PC-3 (cell line): ENCODE data around the gene ENTPD7. TPM values are rescaled to one million over a fixed set of nuclear protein-coding genes. Genes with fewer than 3 reads are reported as not detected.

Experiments
- ATAC-seq: fragments of 200-7000 bp; cut with Tn5 transposase; 2 replicates; pipeline ENCODE4 v1.9.1; 2020; ENCODE audit warnings: mild to moderate bottlenecking, moderate library complexity
- BruUV-seq: library from RNA; stranded (reverse); fragments of 400-500 nt; replicated peaks from 2 replicates; lab custom pipeline; 2021; lab: Mats Ljungman, UMichigan
- CTCF ChIA-PET: fragments of 300-600 bp; sonication (Branson Sonifier 250); formaldehyde crosslinking; loops from one replicate; lab custom pipeline; 2022; ENCODE audit warnings: antibody characterized with exemption; lab: Charles Lee
- POLR2A ChIA-PET: fragments of 300-600 bp; sonication (Branson Sonifier 250); formaldehyde crosslinking; loops from one replicate; lab custom pipeline; 2022; ENCODE audit warnings: antibody characterized with exemption; ENCODE audit not compliant: unreplicated experiment; lab: Charles Lee
- DNase-seq: peaks from one replicate; pipeline ENCODE4 v3.0.0-alpha.2; 2015
- H2AFZ ChIP-seq: fragments of 300-600 bp; sonication (generic); 2 replicates; pipeline ENCODE4 v1.6.0; 2016; ENCODE audit warnings: antibody characterized with exemption, low read length
- H3F3A ChIP-seq: fragments of 300-600 bp; sonication (generic); one replicate; pipeline ENCODE4 v1.6.0; 2017; ENCODE audit warnings: antibody characterized with exemption, low read length, control low read depth, mild to moderate bottlenecking; ENCODE audit not compliant: unreplicated experiment
- H3K27ac ChIP-seq: fragments of 300-600 bp; sonication (generic); 2 replicates; pipeline ENCODE4 v1.5.1; 2016; ENCODE audit warnings: mild to moderate bottlenecking, low read length
- H3K27me3 ChIP-seq: fragments of 300-600 bp; sonication (generic); 2 replicates; pipeline ENCODE4 v1.6.1; 2016; ENCODE audit warnings: low read length, mixed read lengths
- H3K36me3 ChIP-seq: fragments of 300-600 bp; sonication (generic); 2 replicates; pipeline ENCODE4 v1.6.1; 2016; ENCODE audit warnings: low read depth, mixed run types, low read length, mixed read lengths
- H3K4me1 ChIP-seq: fragments of 300-600 bp; sonication (generic); 2 replicates; pipeline ENCODE4 v1.5.1; 2016; ENCODE audit warnings: low read length; ENCODE audit not compliant: insufficient read depth
- H3K4me2 ChIP-seq: fragments of 300-600 bp; sonication (generic); 2 replicates; pipeline ENCODE4 v1.6.0; 2016; ENCODE audit warnings: low read length
- H3K4me3 ChIP-seq: fragments of 300-600 bp; sonication (generic); 2 replicates; pipeline ENCODE4 v1.5.1; 2016; ENCODE audit warnings: mild to moderate bottlenecking, low read length, mixed read lengths
- H3K79me2 ChIP-seq: fragments of 300-600 bp; sonication (generic); 2 replicates; pipeline ENCODE4 v1.6.1; 2017; ENCODE audit warnings: low read length, mixed read lengths
- H3K9ac ChIP-seq: fragments of 300-600 bp; sonication (generic); 2 replicates; pipeline ENCODE4 v1.6.0; 2016; ENCODE audit warnings: mild to moderate bottlenecking, low read length
- H3K9me2 ChIP-seq: fragments of 300-600 bp; sonication (generic); replicated peaks from 2 replicates; pipeline ENCODE4 v1.6.1; 2016; ENCODE audit warnings: mixed run types, low read length, mixed read lengths
- H3K9me3 ChIP-seq: fragments of 300-600 bp; sonication (generic); 2 replicates; pipeline ENCODE4 v1.6.1; 2016; ENCODE audit warnings: low read length, mixed read lengths
- H4K20me1 ChIP-seq: fragments of 300-600 bp; sonication (generic); 2 replicates; pipeline ENCODE4 v1.6.1; 2016; ENCODE audit warnings: low read length, mixed read lengths
- CTCF ChIP-seq: fragments of 300-600 bp; sonication (generic); conservative IDR thresholded peaks from 2 replicates; pipeline ENCODE4 v1.5.1; 2017; ENCODE audit warnings: antibody characterized with exemption, low read depth, mild to moderate bottlenecking, low read length
- EZH2 ChIP-seq: fragments of 300-600 bp; sonication (generic); IDR thresholded peaks from one replicate; pipeline ENCODE4 v1.6.1; 2017; ENCODE audit warnings: antibody characterized with exemption, mild to moderate bottlenecking, low read length; ENCODE audit not compliant: unreplicated experiment
- EZH2phosphoT487 ChIP-seq: fragments of 300-600 bp; sonication (generic); IDR thresholded peaks from 2 replicates; pipeline ENCODE4 v1.6.1; 2018; ENCODE audit warnings: mild to moderate bottlenecking, antibody characterized with exemption, low read length, borderline replicate concordance
- intact Hi-C: fragments of 100-400 bp; cut with micrococcal nuclease; formaldehyde crosslinking; loops from 2 replicates; pipeline ENCODE4 v1.9.0; 2023
- total RNA-seq: library from RNA; depleted of rRNA; stranded (reverse); fragments of >200 nt; gene quantifications from 2 replicates; pipeline ENCODE4 v1.2.3, GENCODE V29; 2014

ENTPD7 gene
- total RNA-seq, 1 experiment from 2014 or later: 6.8 TPM

- no peaks in the 10 kb centered on the region for H3K27me3 ChIP-seq
- H3K4me3 ChIP-seq: no peak overlapping the region
- DNase-seq (no peak), ATAC-seq (no peak)
- H2AFZ ChIP-seq: no peak overlapping the region
- no peaks in the 10 kb centered on the region for H3K79me2 ChIP-seq
- H4K20me1 ChIP-seq: no peaks in the 10 kb centered on the region
- no peaks in the 10 kb centered on the region for H3K9me2 ChIP-seq
- no peak overlapping the region for H3K27ac ChIP-seq
- H3K9me3 ChIP-seq: no peaks in the 10 kb centered on the region
- ChIA-PET POLR2A (no interaction called here), CTCF (no interaction called here)
- no peak overlapping the region for H3K4me2 ChIP-seq
- no peak overlapping the region for H3K9ac ChIP-seq
- intact Hi-C loops: no loop called here
- no peak for TF ChIP-seq EZH2phosphoT487
- TF ChIP-seq CTCF: no peak
- no peak for TF ChIP-seq EZH2
- no peaks in the 10 kb centered on the region for H3K4me1 ChIP-seq
- peaks cover 11% of the 10 kb centered on the region; the same call in 1 of the 2 replicates for H3K36me3 ChIP-seq
- H3F3A ChIP-seq: no peaks in the 10 kb centered on the region
- BruUV-seq: no TSS peak
Measured at GRCh38 chr10:99708428-99709012, 49.2 kb downstream of the ENTPD7 start.

- no peak for TF ChIP-seq EZH2
- no peak for TF ChIP-seq CTCF
- no peak for TF ChIP-seq EZH2phosphoT487
- no peaks in the 10 kb centered on the region for H3K27me3 ChIP-seq
- BruUV-seq: no TSS peak
- H3K4me3 ChIP-seq: no peak overlapping the region
- H4K20me1 ChIP-seq: no peaks in the 10 kb centered on the region
- H3K36me3 ChIP-seq: peaks cover 11% of the 10 kb centered on the region; the same call in 1 of the 2 replicates
- no peak overlapping the region for H3K4me2 ChIP-seq
- no peak overlapping the region for H3K9ac ChIP-seq
- DNase-seq: no peak
- H3K27ac ChIP-seq: no peak overlapping the region
- no peak for ATAC-seq
- intact Hi-C loops: no loop called here
- no peaks in the 10 kb centered on the region for H3K4me1 ChIP-seq
- CTCF ChIA-PET: no interaction called here
- no peaks in the 10 kb centered on the region for H3K9me2 ChIP-seq
- POLR2A ChIA-PET: no interaction called here
- H3K79me2 ChIP-seq: no peaks in the 10 kb centered on the region
- H2AFZ ChIP-seq: no peak overlapping the region
- no peaks in the 10 kb centered on the region for H3F3A ChIP-seq
- no peaks in the 10 kb centered on the region for H3K9me3 ChIP-seq
Measured at GRCh38 chr10:99709480-99710229, 50.3 kb downstream of the ENTPD7 start.
